Cardiac muscle cell (in vitro differentiated cells and primary cell): ENCODE results near the gene INPP5A. TPM values are rescaled to one million over a fixed set of nuclear protein-coding genes. Genes with fewer than 3 reads are reported as not detected.

ENCODE experiments used
- DNase-seq, 2 donors: peaks; one replicate each; pipeline versions ENCODE4 v3.0.0 to v3.0.0-alpha.2; 2010 to 2017; ENCODE audit warnings: low read depth in 1 of 2, low spot score in 1 of 2
- H3K27ac ChIP-seq: fragments of 200-600 bp; sonication (generic); 2 replicates; pipeline ENCODE4 v1.5.1; 2016
- H3K27me3 ChIP-seq: fragments of 200-600 bp; sonication (generic); 2 replicates; pipeline ENCODE4 v1.6.0; 2016; ENCODE audit warnings: control low read depth
- H3K36me3 ChIP-seq: fragments of 200-600 bp; sonication (generic); 2 replicates; pipeline ENCODE4 v1.5.1; 2016; ENCODE audit warnings: control low read depth
- H3K4me1 ChIP-seq: fragments of 200-600 bp; sonication (generic); 2 replicates; pipeline ENCODE4 v1.8.1; 2017; ENCODE audit warnings: low read depth, mild to moderate bottlenecking, mixed run types
- H3K4me3 ChIP-seq: fragments of 200-600 bp; sonication (generic); 2 replicates; pipeline ENCODE4 v1.5.1; 2016; ENCODE audit warnings: mild to moderate bottlenecking
- H3K9me3 ChIP-seq: fragments of 200-600 bp; sonication (generic); 2 replicates; pipeline ENCODE4 v1.5.1; 2017; ENCODE audit warnings: low read depth, mild to moderate bottlenecking, control low read depth
- CTCF ChIP-seq: IDR thresholded peaks from 2 replicates; pipeline ENCODE4 v1.5.1; 2012; ENCODE audit warnings: low read depth, mild to moderate bottlenecking, low read length
- polyA plus RNA-seq: library from polyadenylated mRNA; unstranded; fragments of >200 nt; fragmentation: Nextera tagmentation; extraction: Ambion mirVana; gene quantifications from 2 replicates; pipeline ENCODE4 v1.2.1, GENCODE V29; 2016
- total RNA-seq: library from RNA; depleted of rRNA; stranded (reverse); fragments of >200 nt; gene quantifications from 2 replicates; pipeline ENCODE4 v1.2.3, GENCODE V29; 2016

INPP5A gene
- total and polyA plus RNA-seq, 2 experiments from 2014 or later, result 87.0 to 90.4 TPM

DNA sequence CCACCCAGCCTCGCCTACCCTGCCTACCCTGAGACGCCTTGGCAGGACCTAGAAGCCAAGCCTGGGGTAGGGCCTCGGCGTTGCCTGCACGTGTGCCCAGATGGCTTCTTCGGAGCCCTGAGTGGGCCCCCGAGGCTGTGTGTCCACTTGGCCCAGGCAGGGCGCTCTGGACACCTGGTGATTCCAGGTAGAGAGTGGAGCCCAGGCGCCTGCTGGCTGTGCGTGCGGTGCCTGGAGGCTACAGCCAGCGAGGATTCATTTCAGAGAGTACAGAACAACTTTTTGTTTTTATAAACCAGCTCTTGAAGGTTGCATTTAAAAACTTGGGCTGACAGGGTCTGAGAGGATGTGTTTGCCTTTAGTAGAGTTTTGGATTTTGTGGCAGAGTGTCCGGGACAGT lies 208.4 kb downstream of the INPP5A start:
- Histone ChIP-seq H3K36me3 (no peaks in the 10 kb centered on the region), H3K4me3 (no peak overlapping the region), H3K27ac (no peak overlapping the region), H3K9me3 (no peaks in the 10 kb centered on the region), H3K4me1 (peaks cover 10% of the 10 kb centered on the region), H3K27me3 (no peaks in the 10 kb centered on the region)
- no peak for DNase-seq
- TF ChIP-seq CTCF, result no peak

DNA sequence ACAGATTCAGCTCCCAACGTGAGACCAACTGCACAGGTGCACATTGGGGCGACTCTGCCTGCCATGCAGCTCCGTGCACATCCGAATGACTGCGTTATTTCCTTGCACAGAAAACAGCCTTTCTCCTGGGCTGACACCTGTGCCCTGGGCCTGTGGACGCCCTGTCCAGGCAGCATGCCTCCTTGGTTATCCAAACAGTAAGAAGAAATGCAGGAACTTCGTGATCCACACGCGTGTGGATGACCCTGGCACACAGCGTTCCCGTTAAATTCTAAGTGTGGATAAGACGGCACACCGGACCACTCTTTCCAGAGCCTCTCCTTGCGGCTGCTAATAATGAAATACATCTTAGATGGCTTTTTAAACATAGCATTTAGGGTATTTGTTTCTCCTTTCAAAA lies 208.8 kb downstream of the INPP5A start:
- Histone ChIP-seq H3K27me3 (no peaks in the 10 kb centered on the region), H3K9me3 (no peaks in the 10 kb centered on the region), H3K4me3 (no peak overlapping the region), H3K4me1 (peaks cover 10% of the 10 kb centered on the region), H3K36me3 (no peaks in the 10 kb centered on the region), H3K27ac (peak overlapping the region; percentile 44)
- no peak for DNase-seq
- no peak for TF ChIP-seq CTCF

GRCh38 chr10:132746801-132747625 lies 209.4 kb downstream of the INPP5A start:
- TF ChIP-seq CTCF, result no peak
- H3K27me3 ChIP-seq, result no peaks in the 10 kb centered on the region
- H3K4me1 ChIP-seq, result peaks cover 10% of the 10 kb centered on the region
- no peak overlapping the region for H3K4me3 ChIP-seq
- no peaks in the 10 kb centered on the region for H3K36me3 ChIP-seq
- peak in 1 of 2 donors; percentile 52 for DNase-seq
- no peaks in the 10 kb centered on the region for H3K9me3 ChIP-seq
- H3K27ac ChIP-seq, result peak overlapping the region; percentile 44

GRCh38 chr10:132748135-132748534 lies 210.5 kb downstream of the INPP5A start:
- Histone ChIP-seq H3K9me3 (no peaks in the 10 kb centered on the region), H3K36me3 (no peaks in the 10 kb centered on the region), H3K27ac (no peak overlapping the region), H3K27me3 (no peaks in the 10 kb centered on the region), H3K4me3 (no peak overlapping the region), H3K4me1 (peaks cover 10% of the 10 kb centered on the region)
- no peak for DNase-seq
- no peak for TF ChIP-seq CTCF

DNA sequence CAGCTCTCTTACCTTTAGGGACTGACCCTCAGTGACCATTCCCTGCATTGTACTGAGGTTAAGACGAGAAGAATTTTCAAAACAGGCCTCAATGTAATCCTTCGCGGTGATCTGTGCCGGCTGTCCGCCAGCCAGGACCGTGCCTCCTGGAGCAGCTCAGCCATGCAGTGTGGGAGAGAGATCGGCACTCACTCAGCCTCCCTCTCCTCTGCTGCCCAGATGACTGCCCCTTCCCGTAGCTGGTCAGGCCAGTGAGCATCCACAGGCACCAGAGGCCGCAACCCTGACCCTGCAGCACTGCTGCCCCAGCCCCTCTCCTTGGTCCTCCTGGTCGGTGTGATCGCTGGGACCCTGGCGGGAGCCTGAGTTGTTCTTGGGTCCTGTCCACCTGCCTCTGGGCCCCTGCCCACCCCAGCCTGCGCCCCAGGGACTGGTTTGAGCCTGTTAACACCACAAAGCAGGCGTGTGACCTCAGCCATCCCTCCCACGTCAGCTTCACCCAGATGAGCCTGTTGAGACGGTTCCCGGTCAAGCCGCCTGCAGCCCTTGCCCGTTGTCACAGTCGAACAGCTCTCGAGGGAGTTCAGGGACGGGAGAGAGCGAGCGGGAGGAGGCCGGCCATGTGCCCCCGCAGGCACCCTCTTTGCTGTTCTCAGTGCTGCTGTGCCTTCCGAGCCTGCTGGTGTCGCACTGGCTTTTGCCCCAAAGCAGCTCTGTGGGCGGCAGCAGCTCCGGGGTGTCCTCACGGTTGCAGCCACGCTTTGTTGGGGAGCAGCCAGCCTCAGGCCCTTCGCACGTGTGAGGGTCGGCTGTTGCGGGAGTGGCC lies 211.2 kb downstream of the INPP5A start:
- peaks cover 10% of the 10 kb centered on the region for H3K4me1 ChIP-seq
- H3K36me3 ChIP-seq, result peaks cover under 1% of the 10 kb centered on the region
- H3K9me3 ChIP-seq, result no peaks in the 10 kb centered on the region
- TF ChIP-seq CTCF, result no peak
- H3K4me3 ChIP-seq, result no peak overlapping the region
- no peaks in the 10 kb centered on the region for H3K27me3 ChIP-seq
- no peak for DNase-seq
- no peak overlapping the region for H3K27ac ChIP-seq
